Right ventricle myocardium superior (tissue), 1 donor: ENCODE results near the gene IMP4. TPM values are rescaled to one million over a fixed set of nuclear protein-coding genes. Genes with fewer than 3 reads are reported as not detected.

Experiments
- ATAC-seq: fragments of 200-7000 bp; cut with Tn5 transposase; one replicate; pipeline ENCODE4 v1.9.1; 2020; ENCODE audit warnings: mild to moderate bottlenecking; ENCODE audit not compliant: poor library complexity
- DNase-seq: peaks from one replicate; pipeline ENCODE4 v3.0.0-alpha.2; 2020
- intact Hi-C: fragments of 100-400 bp; cut with DNase I; formaldehyde crosslinking; loops from one replicate; pipeline ENCODE4 v1.11.2; 2022
- total RNA-seq: library from RNA; stranded (reverse); fragmentation: NEBNext Ultra II Directional; extraction: Animal tissue kit (Norgen Biotek cat#: 25700); gene quantifications from one replicate; pipeline ENCODE4 v1.2.1, GENCODE V29; 2021
- donor health status: DM: no; HTN: yes; CAD: no; lungs with severe emphysema.

The IMP4 gene
- total RNA-seq, 1 donor from 2014 or later: 60.2 TPM

DNA sequence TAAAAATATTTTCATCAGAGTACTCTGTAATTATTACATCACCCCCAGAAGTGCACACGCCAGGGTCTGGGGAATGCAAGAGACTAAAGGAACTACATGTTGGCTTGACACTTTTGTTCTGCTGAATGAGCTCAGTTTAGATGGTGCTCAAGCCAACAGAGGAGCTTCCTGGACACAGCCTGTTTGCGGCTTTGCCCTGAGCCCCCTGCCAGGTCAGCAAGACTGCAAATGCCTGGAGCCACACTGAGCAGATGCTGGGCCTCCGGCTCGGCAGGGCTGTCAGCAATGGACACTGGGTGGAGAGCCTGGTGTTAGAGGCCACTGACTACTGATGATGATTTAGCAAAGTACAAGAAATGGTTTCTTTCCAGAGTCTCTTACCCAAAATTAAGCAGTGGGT, 45.1 kb downstream of the IMP4 start:
- ATAC-seq (peak; percentile 13), DNase-seq (peak; percentile 71)
- intact Hi-C loops: no loop called here

DNA sequence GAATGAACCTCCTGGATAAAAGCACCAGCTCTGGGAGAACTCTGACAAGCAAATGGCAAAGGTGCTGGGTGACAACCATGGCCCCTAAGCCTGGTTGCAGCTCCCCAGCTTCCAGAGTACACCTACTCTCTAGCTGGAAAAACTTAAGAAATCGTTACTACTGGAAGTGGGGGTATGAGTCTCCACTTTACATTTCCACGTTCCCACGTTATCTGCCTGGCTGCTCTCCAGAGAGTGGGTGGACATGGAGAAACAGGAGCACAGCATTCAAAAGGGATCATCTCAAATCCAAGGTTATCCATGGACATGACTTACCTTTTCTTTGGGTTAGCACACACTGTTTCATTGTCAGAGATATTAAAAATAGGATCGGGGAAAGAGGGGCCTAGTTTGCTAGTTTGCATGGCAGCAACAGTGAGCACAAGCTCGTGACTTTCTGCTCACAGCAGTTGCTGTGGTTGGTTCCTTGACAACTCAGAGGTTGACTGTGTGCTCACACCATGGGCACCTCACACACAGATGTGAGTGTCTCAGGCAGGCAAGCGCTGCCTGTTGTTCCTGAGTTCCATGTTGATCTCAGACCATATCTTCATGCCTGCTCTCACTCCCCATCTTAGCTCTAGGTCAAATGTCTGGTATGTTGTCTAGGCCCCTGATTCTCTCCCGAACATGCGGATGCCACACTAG, 45.7 kb downstream of the IMP4 start:
- ATAC-seq (no peak), DNase-seq (peak; percentile 27)
- intact Hi-C loops: no loop called here

DNA sequence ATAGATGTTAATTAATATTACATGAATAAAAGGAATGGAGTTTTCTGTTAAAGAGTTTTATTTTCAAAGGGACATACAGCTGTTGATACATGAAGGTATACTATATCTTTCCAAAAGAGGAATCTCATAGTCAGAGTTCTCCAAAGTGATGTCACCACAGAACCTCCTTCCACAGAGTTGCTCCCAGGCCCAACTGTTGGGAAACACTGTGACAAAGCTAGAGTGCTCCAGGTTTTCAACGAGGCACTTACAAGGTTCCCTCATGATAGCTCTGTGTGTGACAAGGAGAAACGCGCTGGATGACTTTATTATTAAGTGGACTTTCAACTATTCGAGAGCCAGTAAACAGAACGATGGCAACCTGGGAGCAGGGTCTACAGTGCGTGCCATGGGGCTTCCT, 46.7 kb downstream of the IMP4 start:
- intact Hi-C loops: no loop called here
- ATAC-seq: no peak
- peak; percentile 36 for DNase-seq

DNA sequence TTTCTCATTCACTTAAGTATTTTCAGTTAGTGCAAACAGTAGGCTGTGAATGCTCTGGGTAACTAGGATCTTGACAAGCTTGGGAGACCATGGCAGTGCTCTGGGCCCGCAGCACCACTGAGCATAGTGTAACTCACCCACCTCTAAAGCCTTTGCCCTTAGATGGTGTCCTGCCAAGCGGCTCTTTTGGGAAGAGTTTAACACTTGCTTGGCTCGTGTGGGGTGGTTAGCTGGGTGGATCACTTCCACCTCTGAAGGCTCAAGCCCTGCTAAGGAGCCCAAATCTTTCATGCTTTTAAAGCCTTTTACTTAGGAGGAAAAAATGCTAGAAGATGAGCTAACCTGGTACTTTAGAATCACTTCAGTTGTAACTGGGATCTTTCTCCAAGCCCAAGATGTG, 47.1 kb downstream of the IMP4 start:
- intact Hi-C loops: loop anchor here (5.0 kb wide), 1 partner anchor 37 kb away; no protein-coding TSS in a partner anchor
- no peak for DNase-seq

DNA sequence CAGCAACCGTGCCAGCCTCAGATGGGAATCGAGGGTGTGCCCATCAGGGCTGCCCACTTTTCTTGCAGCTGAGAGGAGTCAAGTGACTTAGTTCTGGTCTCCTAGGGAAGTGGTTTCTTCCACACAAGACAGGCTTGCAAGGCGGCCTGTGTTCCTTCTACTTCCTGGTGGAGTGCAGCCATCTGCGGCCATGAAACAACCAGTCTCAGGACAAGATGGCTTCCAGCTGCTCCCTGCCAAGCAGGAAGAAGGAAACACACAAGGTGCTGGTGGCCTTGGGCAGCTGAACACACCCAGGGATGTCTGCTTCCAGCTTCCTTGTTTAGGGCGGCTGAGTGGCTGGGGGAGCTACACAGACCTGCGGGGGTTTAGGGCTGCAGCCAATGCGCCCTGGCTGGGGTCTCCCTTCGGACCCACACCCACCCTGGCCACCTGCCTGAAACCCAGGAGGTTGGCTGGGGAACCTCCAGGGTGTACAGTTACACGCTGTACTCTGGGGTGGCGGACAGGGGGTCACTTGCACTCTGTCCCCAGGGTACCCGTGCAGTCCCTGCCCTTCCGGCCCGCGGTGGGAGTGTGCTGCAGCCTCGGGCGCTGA, 47.9 kb downstream of the IMP4 start:
- DNase-seq (peak; percentile 69), ATAC-seq (peak; percentile 24)
- intact Hi-C loops: loop anchor here (5.0 kb wide), 1 partner anchor 38 kb away; no protein-coding TSS in a partner anchor

More for the DNA sequence above, 47.1 kb downstream of the IMP4 start:
- ATAC-seq: no peak

DNA sequence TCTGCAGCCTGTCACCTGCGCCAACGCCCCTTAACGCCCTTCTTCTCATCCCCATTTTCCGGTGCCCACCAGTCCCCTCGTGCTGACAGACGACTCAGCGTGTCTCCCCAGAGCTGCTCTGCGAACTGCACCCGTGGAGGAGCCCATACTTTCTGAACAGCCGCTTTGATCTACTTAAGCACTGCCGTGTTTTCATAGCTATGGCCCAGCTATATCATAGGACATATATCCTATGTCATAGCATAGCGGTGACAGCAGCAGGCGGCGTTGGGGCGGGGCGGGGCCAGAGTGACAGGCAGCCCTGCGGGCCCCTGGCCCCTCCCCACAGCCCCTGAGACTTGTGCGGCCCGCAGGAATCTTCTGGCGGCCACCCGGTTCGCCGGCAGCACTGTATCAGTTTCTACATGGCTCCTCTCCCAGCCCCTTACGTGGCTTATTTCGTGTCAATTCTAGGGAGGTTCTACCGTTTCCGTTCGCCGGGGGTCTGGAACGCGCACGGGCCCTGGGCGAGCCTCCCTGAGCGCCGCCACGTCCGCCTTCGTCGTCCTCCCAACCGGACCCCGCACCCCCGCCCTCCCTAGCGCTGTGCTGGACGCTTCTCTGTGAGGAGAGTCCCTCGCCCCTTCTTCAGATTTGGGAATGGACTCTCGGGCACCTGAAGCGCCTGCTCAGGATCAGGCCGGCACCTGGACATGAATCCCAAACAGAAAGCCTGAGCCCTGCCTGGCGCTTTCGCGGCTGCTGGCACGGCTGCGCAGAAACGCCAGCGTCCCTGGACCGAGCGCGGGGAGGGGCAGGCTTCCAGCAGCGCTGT, 48.6 kb downstream of the IMP4 start:
- intact Hi-C loops: loop anchor here (5.0 kb wide), 1 partner anchor 39 kb away; no protein-coding TSS in a partner anchor
- peak; percentile 92 for DNase-seq
- peak; percentile 91 for ATAC-seq

DNA sequence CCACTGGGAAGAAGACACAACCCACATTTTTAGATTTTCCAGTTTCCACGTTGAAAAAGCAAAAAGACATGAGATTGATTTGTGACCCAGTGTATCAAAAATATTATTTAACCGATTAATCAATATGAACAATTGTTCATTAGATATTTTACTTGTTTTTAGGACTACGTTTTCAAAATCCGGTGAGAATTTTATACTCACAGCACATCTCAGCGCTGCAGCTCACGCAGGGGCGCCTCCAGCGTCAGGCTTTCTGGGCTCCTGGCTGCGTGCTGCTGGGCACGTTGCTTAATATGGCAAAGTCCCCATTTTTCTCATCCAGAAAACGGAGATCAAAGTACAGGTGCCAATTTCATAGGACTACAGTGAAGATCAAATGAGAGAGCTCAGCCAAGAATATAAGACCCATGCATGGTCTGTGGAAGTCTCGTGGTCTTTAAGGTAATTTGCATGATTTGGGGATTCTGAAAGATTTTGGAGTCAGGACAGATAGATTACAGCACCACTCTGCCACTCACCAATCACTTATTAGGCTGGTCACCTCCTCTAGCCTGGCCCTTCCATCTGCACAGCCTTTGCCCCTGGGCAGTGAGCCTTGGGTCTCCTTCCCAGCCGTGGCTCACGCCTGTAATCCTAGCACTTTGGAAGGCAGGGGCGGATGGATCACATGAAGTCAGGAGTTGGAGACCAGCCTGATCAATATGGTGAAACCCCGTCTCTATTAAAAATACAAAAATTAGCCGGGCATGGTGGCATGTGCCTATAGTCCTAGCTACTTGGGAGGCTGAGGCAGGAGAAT, 49.4 kb downstream of the IMP4 start:
- ATAC-seq: peak; percentile 30
- intact Hi-C loops: loop anchor here (5.0 kb wide), 1 partner anchor 40 kb away; no protein-coding TSS in a partner anchor
- DNase-seq: peak; percentile 30

DNA sequence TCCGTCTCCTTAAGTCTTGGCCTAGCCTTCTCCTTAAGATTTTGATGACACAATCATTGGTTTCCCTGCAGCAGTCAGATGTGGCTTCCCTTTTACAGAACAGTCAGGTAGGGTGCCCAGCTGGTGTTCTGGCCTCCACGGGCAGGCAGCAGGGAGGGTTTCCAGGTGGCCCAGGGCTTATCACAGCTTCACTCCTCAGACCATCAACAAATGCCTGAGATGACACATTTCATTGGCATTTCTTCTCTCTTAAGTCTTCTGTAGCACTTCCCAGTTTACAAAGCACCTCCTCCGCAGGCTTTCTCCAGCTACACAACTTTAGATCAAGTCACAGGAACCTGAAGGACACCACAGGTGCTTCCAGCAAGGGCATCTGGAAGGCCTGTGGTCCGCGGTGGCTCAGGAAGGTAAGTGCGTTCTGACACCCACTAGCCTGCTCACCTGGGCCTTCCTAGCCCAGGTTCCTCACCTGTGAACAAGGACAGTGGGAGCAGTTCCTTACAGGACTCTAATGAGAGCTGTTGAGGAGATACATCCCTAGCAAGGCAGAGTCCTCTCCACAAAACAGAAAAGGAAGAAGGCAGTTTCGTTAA, 50.7 kb downstream of the IMP4 start:
- no peak for ATAC-seq
- intact Hi-C loops: loop anchor here (5.0 kb wide), 1 partner anchor 41 kb away; no protein-coding TSS in a partner anchor

More for the DNA sequence above, 50.7 kb downstream of the IMP4 start:
- DNase-seq: peak; percentile 27

Other genes starting within 250 kb of the IMP4 start
- not detected for gene POTEF, start 213.7 kb upstream of the IMP4 start, total RNA-seq
- gene CCDC74B, start 197.8 kb upstream of the IMP4 start, total RNA-seq: 0.38 TPM
- gene SMPD4, start 161.3 kb upstream of the IMP4 start, total RNA-seq: 28.2 TPM
- 554 TPM for gene MZT2B, start 160.6 kb upstream of the IMP4 start, total RNA-seq
- 69.5 TPM for gene TUBA3E, start 144.5 kb upstream of the IMP4 start, total RNA-seq
- gene PTPN18, start 13.2 kb downstream of the IMP4 start, total RNA-seq: 15.7 TPM
- gene POTEI, start 166.4 kb downstream of the IMP4 start, total RNA-seq: not detected
- not detected for gene CFC1B, start 178.3 kb downstream of the IMP4 start, total RNA-seq